K562 (cell line): ENCODE measurements around the gene HHATL. TPM values are rescaled to one million over a fixed set of nuclear protein-coding genes. Genes with fewer than 3 reads are reported as not detected.

Experiments used
- CAMTA2 ChIP-seq: fragments of 250-450 bp; sonication (Bioruptor Pico); conservative IDR thresholded peaks from 2 replicates; pipeline ENCODE4 v1.5.1; 2022
- CHD4 ChIP-seq: fragments of 200-600 bp; sonication (generic); IDR thresholded peaks from 3 replicates; pipeline ENCODE4 v1.6.1; 2012; ENCODE audit warnings: low read depth, mild to moderate bottlenecking, mixed read lengths, low read length, inconsistent platforms; ENCODE audit not compliant: insufficient read depth, insufficient replicate concordance, poor library complexity, severe bottlenecking
- CREB3 ChIP-seq: fragments of 450-650 bp; conservative IDR thresholded peaks from 2 replicates; pipeline ENCODE4 v1.6.1; 2016; ENCODE audit warnings: missing genetic modification characterization, low read depth, mild to moderate bottlenecking, missing compliant biosample characterization, moderate library complexity
- E2F1 ChIP-seq: sonication (generic); formaldehyde crosslinking; IDR thresholded peaks from 2 replicates; pipeline ENCODE4 v1.8.1; 2023; ENCODE audit warnings: mild to moderate bottlenecking, missing genetic modification reagents, moderate library complexity
- E2F3 ChIP-seq: fragments of 250-450 bp; sonication (Bioruptor Pico); IDR thresholded peaks from 2 replicates; pipeline ENCODE4 v1.4.0; 2020; ENCODE audit warnings: mild to moderate bottlenecking
- EGR1 ChIP-seq: fragments of 450-650 bp; conservative IDR thresholded peaks from 2 replicates; pipeline ENCODE4 v1.6.1; 2017; ENCODE audit warnings: mild to moderate bottlenecking
- HMGN3 ChIP-seq: IDR thresholded peaks from 2 replicates; pipeline ENCODE4 v1.6.1; 2011; ENCODE audit warnings: borderline replicate concordance, low read depth, mild to moderate bottlenecking, mixed read lengths, low read length; ENCODE audit not compliant: insufficient read length; ENCODE audit errors: extremely low read depth
- HOXB6 ChIP-seq: fragments of 250-450 bp; sonication (Bioruptor Pico); IDR thresholded peaks from 2 replicates; pipeline ENCODE4 v1.5.1; 2022; ENCODE audit warnings: mild to moderate bottlenecking, borderline replicate concordance
- MGA ChIP-seq: fragments of 450-650 bp; IDR thresholded peaks from 2 replicates; pipeline ENCODE4 v1.6.1; 2016; ENCODE audit warnings: mild to moderate bottlenecking, moderate library complexity
- TFAP4 ChIP-seq: sonication (generic); formaldehyde crosslinking; IDR thresholded peaks from 2 replicates; pipeline ENCODE4 v1.8.0; 2022; ENCODE audit warnings: missing genetic modification reagents, mild to moderate bottlenecking, moderate library complexity, borderline replicate concordance
- ZFX ChIP-seq: sonication (generic); formaldehyde crosslinking; IDR thresholded peaks from 2 replicates; pipeline ENCODE4 v1.8.0; 2022; ENCODE audit warnings: mild to moderate bottlenecking, missing genetic modification reagents, moderate library complexity
- polyA plus RNA-seq, 8 experiments: library from polyadenylated mRNA; depleted of rRNA in 4 of 8; stranded (reverse) in 5 of 8; unstranded in 3 of 8; fragments of >200 nt; fragmentation: Nextera tagmentation in 2 of 8; fragmentation: Illumina TruSeq in 1 of 8; extraction: Ambion mirVana in 2 of 8; extraction: Trizol in 1 of 8; gene quantifications; 2 replicates each; pipeline versions ENCODE4 v1.2.1 to v1.2.3, GENCODE V29; 2011 to 2014; ENCODE audit warnings: inconsistent platforms in 1 of 8, missing spikeins in 1 of 8
- total RNA-seq, 7 experiments: library from RNA; depleted of rRNA in 6 of 7; stranded (reverse); fragments of >200 nt in 6 of 7; fragmentation: Illumina TruSeq in 2 of 7; extraction: Trizol in 2 of 7; gene quantifications; 2 replicates each; pipeline versions ENCODE4 v1.2.1 to v1.2.3, GENCODE V29; 2011 to 2021; ENCODE audit warnings: low replicate concordance in 1 of 7

Gene HHATL
- total and polyA plus RNA-seq, 9 of the 15 experiments (the other 6 are each of a cell fraction or from before 2014, with no cell fraction given), result not detected

- TF ChIP-seq E2F1 (CRISPR knock-in tag) (no peak), EGR1 (peak; percentile 62), ZFX (CRISPR knock-in tag) (peak; percentile 81), E2F3 (CRISPR knock-in tag) (peak; percentile 66; the same call in 1 of the 2 replicates), CAMTA2 (CRISPR knock-in tag) (no peak), HOXB6 (CRISPR knock-in tag) (no peak), MGA (peak; percentile 86), CHD4 (peak; percentile 51), CREB3 (tag) (no peak), HMGN3 (peak; percentile 48), TFAP4 (CRISPR knock-in tag) (peak; percentile 24)
These were observed 48.0 kb downstream of the HHATL start (continued) for GRCh38 chr3:42654331-42655201.
